RCC 7860 (cell line): ENCODE results near the gene KIF3A.

ENCODE experiments used
- DNase-seq: peaks from one replicate; pipeline ENCODE4 v3.0.0-alpha.2; 2015; ENCODE audit warnings: low spot score
- FAIRE-seq: peaks from 2 replicates; lab custom pipeline; 2012; peaks lifted over from hg19 to GRCh38; lab: Jason Lieb, UNC

KIF3A gene

GRCh38 chr5:132665574-132666080, 71.7 kb downstream of the KIF3A start:
- no peak for DNase-seq
- FAIRE-seq: no peak

- FAIRE-seq (no peak), DNase-seq (no peak)
These were observed 72.6 kb downstream of the KIF3A start for GRCh38 chr5:132664696-132665209.

GRCh38 chr5:132663771-132664695, 73.3 kb downstream of the KIF3A start:
- DNase-seq (no peak), FAIRE-seq (no peak)

GRCh38 chr5:132662925-132663770, 74.2 kb downstream of the KIF3A start:
- no peak for DNase-seq
- FAIRE-seq: no peak

GRCh38 chr5:132662004-132662401, 75.3 kb downstream of the KIF3A start:
- DNase-seq (no peak), FAIRE-seq (no peak)

- FAIRE-seq (no peak), DNase-seq (no peak)
These were observed 75.9 kb downstream of the KIF3A start for GRCh38 chr5:132661231-132662003.

GRCh38 chr5:132659598-132660493, 77.5 kb downstream of the KIF3A start:
- FAIRE-seq (no peak), DNase-seq (no peak)

GRCh38 chr5:132658381-132659302, 78.7 kb downstream of the KIF3A start:
- DNase-seq (no peak), FAIRE-seq (no peak)

- FAIRE-seq (no peak), DNase-seq (no peak)
These were observed 79.5 kb downstream of the KIF3A start, which contains the start of gene IL13 for GRCh38 chr5:132657676-132658380. IL13 (plus strand) TSS chr5:132658173; CDS start chr5:132658187, 14 bp downstream.

GRCh38 chr5:132656774-132657355, 80.5 kb downstream of the KIF3A start:
- DNase-seq (no peak), FAIRE-seq (no peak)

- DNase-seq (no peak), FAIRE-seq (no peak)
These were observed 81.2 kb downstream of the KIF3A start for GRCh38 chr5:132655821-132656773.

GRCh38 chr5:132653716-132654115, 83.6 kb downstream of the KIF3A start:
- FAIRE-seq: no peak
- no peak for DNase-seq

GRCh38 chr5:132651838-132652469, 85.4 kb downstream of the KIF3A start:
- FAIRE-seq (no peak), DNase-seq (no peak)

- FAIRE-seq (no peak), DNase-seq (no peak)
These were observed 89.0 kb downstream of the KIF3A start for GRCh38 chr5:132648355-132648754.

GRCh38 chr5:132647473-132647872, 89.9 kb downstream of the KIF3A start:
- DNase-seq (no peak), FAIRE-seq (no peak)
